ENCODE data around the gene CLASRP.

DNA sequence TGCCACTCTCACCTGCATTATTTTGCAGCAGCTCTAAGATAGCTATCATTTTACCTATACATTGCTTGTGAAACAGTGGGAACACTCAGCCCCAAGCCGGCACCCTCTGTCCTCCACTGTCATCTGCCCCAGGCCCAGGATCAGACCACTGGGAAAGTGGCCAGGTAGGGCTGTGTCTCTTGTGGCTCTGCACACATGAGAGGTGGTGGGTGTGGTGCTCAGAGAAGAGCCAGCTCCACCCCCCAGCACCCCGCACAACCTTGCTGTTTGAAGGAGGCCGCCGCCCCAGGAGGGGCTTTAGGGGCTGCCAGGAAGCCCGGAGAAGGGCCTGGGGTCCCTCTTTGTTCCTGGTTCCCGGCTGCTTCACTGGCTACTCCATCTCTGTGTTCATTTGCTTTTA, 80.7 kb downstream of the CLASRP start:
- TF ChIP-seq, protein P1, sequence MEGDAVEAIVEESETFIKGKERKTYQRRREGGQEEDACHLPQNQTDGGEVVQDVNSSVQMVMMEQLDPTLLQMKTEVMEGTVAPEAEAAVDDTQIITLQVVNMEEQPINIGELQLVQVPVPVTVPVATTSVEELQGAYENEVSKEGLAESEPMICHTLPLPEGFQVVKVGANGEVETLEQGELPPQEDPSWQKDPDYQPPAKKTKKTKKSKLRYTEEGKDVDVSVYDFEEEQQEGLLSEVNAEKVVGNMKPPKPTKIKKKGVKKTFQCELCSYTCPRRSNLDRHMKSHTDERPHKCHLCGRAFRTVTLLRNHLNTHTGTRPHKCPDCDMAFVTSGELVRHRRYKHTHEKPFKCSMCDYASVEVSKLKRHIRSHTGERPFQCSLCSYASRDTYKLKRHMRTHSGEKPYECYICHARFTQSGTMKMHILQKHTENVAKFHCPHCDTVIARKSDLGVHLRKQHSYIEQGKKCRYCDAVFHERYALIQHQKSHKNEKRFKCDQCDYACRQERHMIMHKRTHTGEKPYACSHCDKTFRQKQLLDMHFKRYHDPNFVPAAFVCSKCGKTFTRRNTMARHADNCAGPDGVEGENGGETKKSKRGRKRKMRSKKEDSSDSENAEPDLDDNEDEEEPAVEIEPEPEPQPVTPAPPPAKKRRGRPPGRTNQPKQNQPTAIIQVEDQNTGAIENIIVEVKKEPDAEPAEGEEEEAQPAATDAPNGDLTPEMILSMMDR (conservative IDR thresholded peaks at IDR 0.05), result no peak
- no peak for TF ChIP-seq ZFX (IDR thresholded peaks at IDR 0.05)

Data from C4-2B (cell line).